Measurements from ENCODE around the gene GDA. TPM values are rescaled to one million over a fixed set of nuclear protein-coding genes. Genes with fewer than 3 reads are reported as not detected.

The GDA gene
- total and polyA plus RNA-seq, 12 donors: 0.06 to 2.8 (median 0.61) TPM; not detected in 2

DNA sequence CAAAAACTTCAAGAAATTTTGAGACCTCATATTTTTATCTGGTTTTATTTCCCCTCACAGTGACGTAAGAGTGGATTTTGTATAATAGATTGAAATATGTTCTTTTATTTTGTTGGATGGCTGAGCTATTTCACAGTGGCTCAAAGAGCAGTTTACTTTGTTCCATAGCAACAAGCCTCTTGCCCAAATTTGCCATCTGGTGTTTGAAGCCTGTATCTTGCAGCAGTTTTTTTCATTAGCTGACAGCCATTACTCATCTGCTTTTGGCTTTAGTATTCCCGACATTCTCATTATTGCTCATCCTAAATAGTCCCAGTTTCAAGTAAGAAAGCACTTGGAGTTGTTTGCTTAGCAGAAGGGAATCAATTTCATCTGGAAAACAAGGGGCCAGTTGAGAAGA, 36.3 kb downstream of the GDA start:
- intact Hi-C loops (cut with DNase I): no loop called here
- H3K27me3 ChIP-seq: peaks cover 3% of the 10 kb centered on the region
- no peak overlapping the region for H3K4me3 ChIP-seq
- no peaks in the 10 kb centered on the region for H3K4me1 ChIP-seq (replicated peaks in 1 of 2)
- H3K27ac ChIP-seq: no peak overlapping the region
- no peaks in the 10 kb centered on the region for H3K36me3 ChIP-seq (replicated peaks in 1 of 2)
- DNase-seq: no peak
- no peak for TF ChIP-seq CTCF (IDR thresholded peaks at IDR 0.05)
- TF ChIP-seq POLR2A (IDR thresholded peaks at IDR 0.05): no peak
- no peaks in the 10 kb centered on the region for H3K9me3 ChIP-seq (replicated peaks in 1 of 3)
- WGBS, 4 donors: 45 to 66% (median 51%) methylated on average over 2 of the region's 2 CpGs

GRCh38 chr9:72187121-72187695, 38.0 kb downstream of the GDA start:
- intact Hi-C loops (cut with DNase I): no loop called here
- H3K27me3 ChIP-seq: peaks cover 3% of the 10 kb centered on the region
- H3K36me3 ChIP-seq (replicated peaks in 1 of 2): no peaks in the 10 kb centered on the region
- no peak for TF ChIP-seq POLR2A (IDR thresholded peaks at IDR 0.05)
- no peak for TF ChIP-seq CTCF (IDR thresholded peaks at IDR 0.05)
- H3K9me3 ChIP-seq (replicated peaks in 1 of 3): no peaks in the 10 kb centered on the region
- WGBS, 4 donors: 38 to 57% (median 51%) methylated on average over 3 of the region's 3 CpGs
- no peak overlapping the region for H3K4me3 ChIP-seq
- DNase-seq: no peak
- H3K27ac ChIP-seq: no peak overlapping the region
- no peaks in the 10 kb centered on the region for H3K4me1 ChIP-seq (replicated peaks in 1 of 2)

DNA sequence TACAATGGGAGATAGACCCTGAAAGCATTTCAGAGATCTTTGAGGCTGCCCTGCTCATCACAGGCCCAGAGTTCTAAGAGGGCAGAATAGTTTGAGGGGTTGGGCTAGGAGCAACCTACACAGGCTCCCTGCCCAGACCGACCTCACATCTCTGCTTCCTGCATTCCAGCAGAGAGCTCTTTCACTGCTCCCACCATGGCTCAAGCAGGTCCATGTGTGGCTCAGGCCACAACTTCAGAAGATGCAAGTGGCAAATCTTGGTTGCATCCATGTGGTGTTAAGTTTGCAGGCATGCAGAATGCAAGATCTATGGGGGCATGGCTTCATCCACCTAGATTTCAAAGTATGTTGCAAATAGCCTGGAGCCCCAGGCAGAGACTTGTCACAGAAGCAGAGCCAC, 39.0 kb downstream of the GDA start:
- intact Hi-C loops (cut with DNase I): no loop called here
- 50 to 74% (median 73%) methylated on average over 1 of the region's 1 CpG; no CpG with 5 or more reads in 1 of the 4 donors for WGBS, 4 donors
- Histone ChIP-seq H3K4me1 (replicated peaks in 1 of 2) (no peaks in the 10 kb centered on the region), H3K27ac (no peak overlapping the region), H3K27me3 (peaks cover 3% of the 10 kb centered on the region), H3K9me3 (replicated peaks in 1 of 3) (no peaks in the 10 kb centered on the region), H3K4me3 (no peak overlapping the region), H3K36me3 (replicated peaks in 1 of 2) (no peaks in the 10 kb centered on the region)
- no peak for TF ChIP-seq CTCF (IDR thresholded peaks at IDR 0.05)
- no peak for TF ChIP-seq POLR2A (IDR thresholded peaks at IDR 0.05)
- DNase-seq: no peak

- intact Hi-C loops (cut with DNase I): no loop called here
- no peak for DNase-seq
- Histone ChIP-seq H3K4me1 (replicated peaks in 1 of 2) (no peaks in the 10 kb centered on the region), H3K36me3 (replicated peaks in 1 of 2) (no peaks in the 10 kb centered on the region), H3K27ac (no peak overlapping the region), H3K27me3 (peaks cover 3% of the 10 kb centered on the region), H3K9me3 (replicated peaks in 1 of 3) (no peaks in the 10 kb centered on the region), H3K4me3 (no peak overlapping the region)
- TF ChIP-seq CTCF (IDR thresholded peaks at IDR 0.05): no peak
- TF ChIP-seq POLR2A (IDR thresholded peaks at IDR 0.05): no peak
- 73 to 77% (median 75%) methylated on average over 5 of the region's 5 CpGs for WGBS, 4 donors
Measured at GRCh38 chr9:72193478-72193881, 44.2 kb downstream of the GDA start.
